ENCODE data around the gene TLE5.

The TLE5 gene

DNA sequence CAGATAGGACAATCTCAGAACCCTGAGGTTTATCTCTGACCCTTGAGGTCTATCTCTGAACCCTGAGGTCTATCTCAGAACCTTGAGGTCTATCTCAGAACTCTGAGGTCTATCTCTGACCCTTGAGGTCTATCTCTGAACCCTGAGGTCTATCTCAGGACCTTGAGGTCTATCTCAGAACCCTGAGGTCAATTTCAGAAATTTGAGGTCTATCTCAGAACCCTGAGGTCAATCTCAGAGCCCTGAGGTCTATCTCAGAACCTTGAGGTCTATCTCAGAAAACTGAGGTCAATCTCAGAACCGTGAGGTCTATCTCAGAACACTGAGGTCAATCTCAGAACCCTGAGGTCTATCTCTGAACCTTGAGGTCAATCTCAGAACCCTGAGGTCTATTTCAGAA lies 35.5 kb downstream of the TLE5 start:
- H3K27ac ChIP-seq (ENCODE audit: insufficient read depth, low read length, poor library complexity, severe bottlenecking), result no peak overlapping the region
- H3K9me3 ChIP-seq (ENCODE audit: control insufficient read depth, low read length), result no peaks in the 10 kb centered on the region
- no peak overlapping the region for H3K4me3 ChIP-seq (ENCODE audit: insufficient read depth, low read depth, low read length, poor library complexity, severe bottlenecking)
- peaks cover 24% of the 10 kb centered on the region for H3K4me1 ChIP-seq (ENCODE audit: control insufficient read depth, insufficient read depth, low read length, poor library complexity, severe bottlenecking)
- no peak for DNase-seq
- no peaks in the 10 kb centered on the region for H3K27me3 ChIP-seq (replicated peaks; ENCODE audit: control insufficient read depth, insufficient read depth, low read length, poor library complexity, severe bottlenecking)
- H3K36me3 ChIP-seq (ENCODE audit: control insufficient read depth, insufficient read depth, low read length), result no peaks in the 10 kb centered on the region

DNA sequence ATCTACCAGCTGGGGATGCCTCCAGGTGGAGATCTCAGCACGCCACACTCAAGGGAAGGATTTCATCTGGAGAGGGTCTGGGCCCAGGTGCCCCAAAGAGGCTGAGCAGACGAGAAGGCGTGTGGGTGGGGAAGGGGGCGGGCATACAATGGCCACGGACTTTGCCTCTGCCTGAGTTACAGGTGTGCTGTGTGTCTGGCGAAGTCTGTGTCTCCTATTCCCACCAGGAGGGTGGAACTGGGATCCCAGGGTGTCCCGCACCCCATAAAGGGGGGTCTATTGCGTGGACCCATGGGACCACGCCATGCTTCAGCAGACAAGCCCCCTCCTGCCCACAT lies 36.8 kb downstream of the TLE5 start:
- Histone ChIP-seq H3K4me1 (ENCODE audit: control insufficient read depth, insufficient read depth, low read length, poor library complexity, severe bottlenecking) (peaks cover 24% of the 10 kb centered on the region), H3K4me3 (ENCODE audit: insufficient read depth, low read depth, low read length, poor library complexity, severe bottlenecking) (no peak overlapping the region), H3K36me3 (ENCODE audit: control insufficient read depth, insufficient read depth, low read length) (no peaks in the 10 kb centered on the region), H3K27me3 (replicated peaks; ENCODE audit: control insufficient read depth, insufficient read depth, low read length, poor library complexity, severe bottlenecking) (no peaks in the 10 kb centered on the region), H3K27ac (ENCODE audit: insufficient read depth, low read length, poor library complexity, severe bottlenecking) (no peak overlapping the region), H3K9me3 (ENCODE audit: control insufficient read depth, low read length) (no peaks in the 10 kb centered on the region)
- DNase-seq, result no peak

DNA sequence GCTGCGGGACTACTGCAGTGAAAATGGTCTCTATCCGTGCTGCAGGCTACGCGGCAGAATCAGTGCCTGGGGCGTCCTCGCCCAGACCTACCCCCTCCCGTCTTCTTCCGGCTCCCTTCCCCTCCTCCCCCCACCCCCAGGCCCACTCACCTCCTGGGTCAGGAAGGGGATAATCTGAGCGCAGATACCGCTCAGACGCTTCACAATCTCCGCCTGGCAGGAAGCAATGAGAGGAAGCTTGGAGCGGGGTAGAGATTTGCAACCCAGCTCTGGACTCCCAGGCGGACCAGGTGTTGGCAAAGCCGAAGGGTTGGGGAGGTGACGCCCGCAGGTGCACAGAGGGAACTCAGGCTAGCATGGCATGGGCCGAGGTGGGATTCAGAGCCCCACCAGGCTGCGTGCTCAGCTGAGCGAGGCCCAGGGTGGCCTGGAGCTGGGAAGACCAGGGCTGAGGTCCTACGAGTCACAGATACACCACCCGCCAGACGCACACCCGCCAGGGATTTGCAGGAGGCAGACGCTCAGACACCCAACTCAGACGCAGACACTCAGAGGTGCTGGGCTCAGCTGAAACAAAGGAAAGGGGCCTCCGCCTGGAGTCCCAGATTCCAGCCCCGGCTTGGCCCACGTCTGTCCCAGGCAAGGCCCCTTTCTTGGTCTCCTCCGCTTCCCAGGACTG lies 37.3 kb downstream of the TLE5 start:
- H3K27me3 ChIP-seq (replicated peaks; ENCODE audit: control insufficient read depth, insufficient read depth, low read length, poor library complexity, severe bottlenecking), result no peaks in the 10 kb centered on the region
- H3K9me3 ChIP-seq (ENCODE audit: control insufficient read depth, low read length), result no peaks in the 10 kb centered on the region
- no peak for DNase-seq
- H3K36me3 ChIP-seq (ENCODE audit: control insufficient read depth, insufficient read depth, low read length), result no peaks in the 10 kb centered on the region
- H3K27ac ChIP-seq (ENCODE audit: insufficient read depth, low read length, poor library complexity, severe bottlenecking), result no peak overlapping the region
- H3K4me3 ChIP-seq (ENCODE audit: insufficient read depth, low read depth, low read length, poor library complexity, severe bottlenecking), result no peak overlapping the region
- H3K4me1 ChIP-seq (ENCODE audit: control insufficient read depth, insufficient read depth, low read length, poor library complexity, severe bottlenecking), result peaks cover 24% of the 10 kb centered on the region

DNA sequence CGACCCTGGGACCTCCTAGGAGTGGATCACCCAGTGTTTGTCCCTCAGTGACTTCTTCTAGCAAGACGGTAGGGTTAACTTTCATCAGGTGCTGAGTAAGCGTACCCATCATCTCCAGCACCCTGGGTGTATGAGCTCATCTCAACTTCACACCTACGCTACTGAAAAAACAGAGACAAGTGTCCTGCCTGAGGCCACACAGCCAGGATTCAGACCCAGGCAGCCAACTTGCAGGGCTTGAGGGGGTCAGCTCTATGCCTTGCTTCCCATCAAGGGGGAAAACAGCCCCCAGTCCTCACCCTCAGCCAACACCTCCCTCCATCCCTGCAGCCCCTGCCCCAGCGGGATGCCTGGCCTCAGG lies 37.8 kb downstream of the TLE5 start:
- no peak for DNase-seq
- Histone ChIP-seq H3K27ac (ENCODE audit: insufficient read depth, low read length, poor library complexity, severe bottlenecking) (no peak overlapping the region), H3K4me3 (ENCODE audit: insufficient read depth, low read depth, low read length, poor library complexity, severe bottlenecking) (no peak overlapping the region), H3K36me3 (ENCODE audit: control insufficient read depth, insufficient read depth, low read length) (no peaks in the 10 kb centered on the region), H3K27me3 (replicated peaks; ENCODE audit: control insufficient read depth, insufficient read depth, low read length, poor library complexity, severe bottlenecking) (no peaks in the 10 kb centered on the region), H3K4me1 (ENCODE audit: control insufficient read depth, insufficient read depth, low read length, poor library complexity, severe bottlenecking) (peaks cover 21% of the 10 kb centered on the region), H3K9me3 (ENCODE audit: control insufficient read depth, low read length) (no peaks in the 10 kb centered on the region)

DNA sequence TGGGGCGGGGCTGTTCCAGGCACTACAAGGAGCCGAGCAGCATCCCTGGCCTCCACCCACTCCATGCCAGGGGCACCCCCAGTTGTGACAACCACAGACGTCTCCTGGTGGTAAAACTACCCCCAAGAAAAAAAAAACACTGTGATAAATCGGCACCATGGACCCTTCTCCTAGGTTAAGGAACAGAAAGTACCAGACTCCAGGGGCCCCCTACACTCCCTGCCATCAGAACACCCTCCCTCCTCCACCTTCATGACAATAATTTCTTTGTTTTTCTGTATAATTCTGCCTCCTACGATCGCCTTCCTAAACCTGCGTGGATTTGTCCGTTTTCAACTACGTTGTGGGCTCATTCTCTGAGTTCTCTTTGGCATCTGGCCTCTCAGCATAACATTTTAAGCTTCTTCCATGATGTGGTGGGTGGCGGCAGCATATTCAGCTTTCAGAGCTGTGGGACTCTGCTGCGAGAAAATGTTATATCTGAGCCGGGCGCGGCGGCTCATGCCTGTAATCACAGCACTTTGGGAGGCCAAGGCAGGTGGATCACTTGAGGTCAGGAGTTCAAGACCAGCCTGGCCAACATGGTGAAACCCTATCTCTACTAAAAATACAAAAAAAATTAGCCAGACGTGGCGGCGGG lies 41.9 kb downstream of the TLE5 start:
- DNase-seq, result no peak
- Histone ChIP-seq H3K4me3 (ENCODE audit: insufficient read depth, low read depth, low read length, poor library complexity, severe bottlenecking) (no peak overlapping the region), H3K27ac (ENCODE audit: insufficient read depth, low read length, poor library complexity, severe bottlenecking) (no peak overlapping the region), H3K9me3 (ENCODE audit: control insufficient read depth, low read length) (no peaks in the 10 kb centered on the region), H3K27me3 (replicated peaks; ENCODE audit: control insufficient read depth, insufficient read depth, low read length, poor library complexity, severe bottlenecking) (no peaks in the 10 kb centered on the region), H3K4me1 (ENCODE audit: control insufficient read depth, insufficient read depth, low read length, poor library complexity, severe bottlenecking) (peaks cover 9% of the 10 kb centered on the region), H3K36me3 (ENCODE audit: control insufficient read depth, insufficient read depth, low read length) (no peaks in the 10 kb centered on the region)

DNA sequence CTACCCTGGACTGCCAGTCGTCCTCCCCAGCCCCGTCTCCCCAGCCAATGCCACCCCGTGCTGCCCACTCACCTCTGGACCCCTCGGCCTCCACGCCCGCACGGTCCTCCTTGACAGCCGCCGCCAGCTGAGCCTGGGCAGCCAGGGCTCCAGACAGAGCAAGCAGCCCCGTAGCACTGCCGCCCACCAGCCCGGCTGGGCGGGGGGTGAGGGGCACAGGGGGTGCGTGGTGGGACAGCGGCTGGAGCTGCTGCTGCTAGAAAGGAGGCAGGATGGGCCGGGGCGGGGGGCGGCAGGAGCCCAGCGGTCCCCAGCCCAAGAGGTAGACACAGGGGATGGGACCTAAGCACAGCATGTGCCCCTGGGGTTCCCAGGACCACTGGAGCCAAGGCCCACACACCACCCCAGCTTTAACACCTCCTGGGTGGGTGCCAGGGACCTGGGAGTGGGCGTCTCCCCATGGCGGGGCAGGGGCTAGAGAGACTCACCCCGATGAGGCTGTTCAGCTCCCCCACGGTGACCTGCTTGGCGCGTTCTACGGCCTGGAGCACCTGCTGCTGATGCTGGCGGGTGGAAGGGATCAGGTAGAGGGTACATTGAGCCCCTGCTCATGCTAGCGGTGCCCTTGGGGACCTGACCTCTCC lies 43.0 kb downstream of the TLE5 start:
- Histone ChIP-seq H3K9me3 (ENCODE audit: control insufficient read depth, low read length) (no peaks in the 10 kb centered on the region), H3K27ac (ENCODE audit: insufficient read depth, low read length, poor library complexity, severe bottlenecking) (no peak overlapping the region), H3K4me3 (ENCODE audit: insufficient read depth, low read depth, low read length, poor library complexity, severe bottlenecking) (no peak overlapping the region), H3K4me1 (ENCODE audit: control insufficient read depth, insufficient read depth, low read length, poor library complexity, severe bottlenecking) (peaks cover 1% of the 10 kb centered on the region), H3K36me3 (ENCODE audit: control insufficient read depth, insufficient read depth, low read length) (no peaks in the 10 kb centered on the region), H3K27me3 (replicated peaks; ENCODE audit: control insufficient read depth, insufficient read depth, low read length, poor library complexity, severe bottlenecking) (no peaks in the 10 kb centered on the region)
- no peak for DNase-seq

DNA sequence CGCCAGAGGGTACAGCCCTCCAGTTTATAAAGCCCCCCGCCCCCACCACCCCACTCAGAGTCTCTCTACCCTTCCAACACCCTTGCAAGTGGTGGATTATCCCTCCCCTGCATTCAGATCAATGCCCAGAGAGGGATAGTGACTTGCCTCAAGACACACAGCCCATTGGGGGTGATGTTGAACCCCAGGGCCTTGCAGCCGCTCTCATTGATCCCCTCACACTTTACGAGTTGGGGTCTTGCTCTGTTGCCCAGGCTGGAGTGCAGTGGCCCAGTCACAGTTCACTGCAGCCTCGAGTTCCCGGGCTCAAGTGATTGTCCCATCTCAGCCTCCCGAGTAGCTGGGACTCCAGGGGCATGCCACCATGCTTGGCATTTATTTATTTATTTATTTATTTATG lies 44.4 kb downstream of the TLE5 start:
- Histone ChIP-seq H3K4me1 (ENCODE audit: control insufficient read depth, insufficient read depth, low read length, poor library complexity, severe bottlenecking) (no peaks in the 10 kb centered on the region), H3K4me3 (ENCODE audit: insufficient read depth, low read depth, low read length, poor library complexity, severe bottlenecking) (no peak overlapping the region), H3K36me3 (ENCODE audit: control insufficient read depth, insufficient read depth, low read length) (peaks cover 2% of the 10 kb centered on the region), H3K27me3 (replicated peaks; ENCODE audit: control insufficient read depth, insufficient read depth, low read length, poor library complexity, severe bottlenecking) (no peaks in the 10 kb centered on the region), H3K27ac (ENCODE audit: insufficient read depth, low read length, poor library complexity, severe bottlenecking) (no peak overlapping the region), H3K9me3 (ENCODE audit: control insufficient read depth, low read length) (no peaks in the 10 kb centered on the region)
- DNase-seq, result no peak

DNA sequence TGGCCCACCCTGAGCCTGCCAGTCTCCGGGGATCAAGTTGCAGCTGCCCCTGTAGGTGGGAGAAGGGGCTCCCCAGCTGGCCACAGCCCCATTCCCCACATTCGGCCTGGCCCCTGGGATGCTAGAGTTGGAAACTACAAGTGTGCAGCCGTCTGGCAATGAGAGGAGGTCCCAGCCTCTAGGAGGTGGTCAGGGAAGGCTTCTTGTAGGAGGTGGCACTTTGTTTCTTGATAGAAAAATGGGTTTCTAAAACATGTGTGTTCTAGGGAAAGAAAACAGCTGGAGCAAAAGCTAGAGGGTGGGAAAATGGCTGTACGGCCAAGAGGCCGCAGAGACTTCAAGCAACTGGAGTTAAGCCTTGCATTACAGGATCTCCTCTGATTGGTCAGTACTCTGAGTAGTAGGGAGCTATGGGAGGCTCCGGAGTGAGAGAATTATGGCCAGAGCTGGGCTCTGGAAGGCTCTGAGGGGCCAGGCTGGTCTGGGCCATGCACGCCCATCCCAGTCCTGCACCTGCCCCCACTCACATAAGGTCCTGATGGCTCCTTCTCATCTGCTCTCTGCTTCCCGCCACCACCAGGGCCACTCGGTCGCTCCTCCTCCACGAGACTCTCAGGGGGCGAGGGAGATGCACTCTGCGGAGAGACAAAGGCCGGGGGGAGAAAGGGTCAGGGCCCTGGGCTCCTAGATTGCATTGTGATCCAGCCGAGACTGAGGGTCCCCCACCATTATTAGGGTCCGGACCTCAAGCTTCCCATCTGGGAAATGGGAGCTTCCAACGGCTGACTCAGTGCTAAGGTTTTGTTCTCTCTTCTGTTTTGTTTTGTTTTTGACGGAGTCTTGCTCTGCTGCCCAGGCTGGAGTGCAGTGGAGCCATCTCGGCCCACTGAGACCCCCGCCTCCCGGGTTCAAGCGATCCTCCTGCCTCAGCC lies 46.9 kb downstream of the TLE5 start:
- Histone ChIP-seq H3K36me3 (ENCODE audit: control insufficient read depth, insufficient read depth, low read length) (peaks cover 8% of the 10 kb centered on the region), H3K27me3 (replicated peaks; ENCODE audit: control insufficient read depth, insufficient read depth, low read length, poor library complexity, severe bottlenecking) (no peaks in the 10 kb centered on the region), H3K9me3 (ENCODE audit: control insufficient read depth, low read length) (no peaks in the 10 kb centered on the region), H3K4me1 (ENCODE audit: control insufficient read depth, insufficient read depth, low read length, poor library complexity, severe bottlenecking) (no peaks in the 10 kb centered on the region), H3K27ac (ENCODE audit: insufficient read depth, low read length, poor library complexity, severe bottlenecking) (no peak overlapping the region), H3K4me3 (ENCODE audit: insufficient read depth, low read depth, low read length, poor library complexity, severe bottlenecking) (no peak overlapping the region)
- no peak for DNase-seq

DNA sequence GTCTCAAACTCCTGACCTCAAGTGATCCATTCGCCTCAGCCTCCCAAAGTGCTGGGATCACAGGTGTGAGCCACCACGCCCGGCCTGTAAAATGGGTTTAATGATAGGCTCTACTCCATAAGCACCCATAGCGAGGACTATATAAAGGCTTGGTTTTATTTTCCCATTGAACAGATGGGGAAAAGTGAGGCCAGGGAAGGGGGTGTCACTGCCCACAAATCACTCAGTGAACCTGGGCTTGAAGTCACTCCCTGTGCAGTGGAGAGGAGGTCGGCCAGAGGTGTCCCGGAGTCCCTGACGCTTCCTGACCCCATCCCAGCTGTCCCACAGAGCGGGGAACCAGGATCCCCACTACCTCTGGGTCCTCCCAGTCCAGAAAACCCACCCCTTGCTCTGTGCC lies 48.2 kb downstream of the TLE5 start:
- Histone ChIP-seq H3K4me3 (ENCODE audit: insufficient read depth, low read depth, low read length, poor library complexity, severe bottlenecking) (no peak overlapping the region), H3K27ac (ENCODE audit: insufficient read depth, low read length, poor library complexity, severe bottlenecking) (no peak overlapping the region), H3K4me1 (ENCODE audit: control insufficient read depth, insufficient read depth, low read length, poor library complexity, severe bottlenecking) (no peaks in the 10 kb centered on the region), H3K36me3 (ENCODE audit: control insufficient read depth, insufficient read depth, low read length) (peaks cover 8% of the 10 kb centered on the region), H3K27me3 (replicated peaks; ENCODE audit: control insufficient read depth, insufficient read depth, low read length, poor library complexity, severe bottlenecking) (no peaks in the 10 kb centered on the region), H3K9me3 (ENCODE audit: control insufficient read depth, low read length) (no peaks in the 10 kb centered on the region)
- no peak for DNase-seq
